GM19099 (cell line): Measurements from ENCODE around the gene PKNOX1.

Experiments used
- POLR2A ChIP-seq: IDR thresholded peaks from 3 replicates; pipeline ENCODE4 v1.6.1; 2011; ENCODE audit warnings: low read depth; ENCODE audit not compliant: insufficient read length; ENCODE audit errors: extremely low read depth

The PKNOX1 gene, protein sequence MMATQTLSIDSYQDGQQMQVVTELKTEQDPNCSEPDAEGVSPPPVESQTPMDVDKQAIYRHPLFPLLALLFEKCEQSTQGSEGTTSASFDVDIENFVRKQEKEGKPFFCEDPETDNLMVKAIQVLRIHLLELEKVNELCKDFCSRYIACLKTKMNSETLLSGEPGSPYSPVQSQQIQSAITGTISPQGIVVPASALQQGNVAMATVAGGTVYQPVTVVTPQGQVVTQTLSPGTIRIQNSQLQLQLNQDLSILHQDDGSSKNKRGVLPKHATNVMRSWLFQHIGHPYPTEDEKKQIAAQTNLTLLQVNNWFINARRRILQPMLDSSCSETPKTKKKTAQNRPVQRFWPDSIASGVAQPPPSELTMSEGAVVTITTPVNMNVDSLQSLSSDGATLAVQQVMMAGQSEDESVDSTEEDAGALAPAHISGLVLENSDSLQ

GRCh38 chr21:42973991-42974831, at the start of gene PKNOX1:
TSS of gene PKNOX1 (plus strand) at chr21:42974562. CDS start at chr21:43004382, 29,820 bp downstream.
- no peak for TF ChIP-seq POLR2A

GRCh38 chr21:42925114-42925926, 49.0 kb upstream of the PKNOX1 start, which contains the start of gene ERVH48-1:
TSS of gene ERVH48-1 (minus strand) at chr21:42925630. CDS start at chr21:42919006, 6,624 bp downstream.
- TF ChIP-seq POLR2A, result no peak

DNA sequence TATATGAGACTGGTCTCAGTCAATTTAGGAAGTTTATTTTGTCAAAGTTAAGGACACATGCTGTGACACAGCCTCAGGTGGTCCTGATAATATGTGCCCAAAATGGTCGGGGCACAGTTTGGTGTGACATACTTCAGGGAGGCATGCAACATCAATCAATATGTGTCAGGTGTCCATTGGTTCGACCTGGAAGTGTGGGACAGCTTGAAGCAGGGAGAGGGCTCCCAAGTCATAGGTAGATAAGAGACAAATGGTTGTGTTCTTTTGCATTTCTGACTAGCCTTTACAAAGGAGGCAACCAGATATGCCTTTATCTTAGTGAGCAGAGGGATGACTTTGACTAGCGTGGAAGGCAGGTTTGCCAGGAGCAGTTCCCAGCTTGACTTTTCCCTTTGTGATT, 44.4 kb upstream of the PKNOX1 start:
- TF ChIP-seq POLR2A, result no peak

- no peak for TF ChIP-seq POLR2A
Observed at GRCh38 chr21:42931560-42932235, 42.7 kb upstream of the PKNOX1 start.

- no peak for TF ChIP-seq POLR2A
Observed at GRCh38 chr21:42937960-42938605, 36.3 kb upstream of the PKNOX1 start.

- TF ChIP-seq POLR2A, result no peak
Observed at GRCh38 chr21:42939582-42940413, 34.6 kb upstream of the PKNOX1 start.

DNA sequence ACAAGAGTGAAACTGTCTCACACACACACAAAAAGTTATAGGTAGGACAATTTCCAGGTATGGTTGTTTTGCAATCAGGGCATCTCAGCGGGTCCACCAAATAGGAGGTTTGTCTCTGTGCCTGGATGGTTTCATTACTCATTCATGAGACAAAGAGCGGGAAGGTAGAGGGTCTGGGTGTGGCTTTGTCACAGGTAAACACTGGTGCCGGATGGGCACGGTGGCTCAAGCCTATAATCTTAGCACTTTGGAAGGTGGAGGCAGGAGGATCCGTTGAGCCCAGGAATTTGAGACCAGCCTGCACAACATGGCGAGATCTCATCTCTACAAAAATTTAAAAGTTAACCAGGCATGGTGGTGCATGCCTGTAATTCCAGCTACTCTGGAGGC, 32.7 kb upstream of the PKNOX1 start:
- TF ChIP-seq POLR2A, result no peak

DNA sequence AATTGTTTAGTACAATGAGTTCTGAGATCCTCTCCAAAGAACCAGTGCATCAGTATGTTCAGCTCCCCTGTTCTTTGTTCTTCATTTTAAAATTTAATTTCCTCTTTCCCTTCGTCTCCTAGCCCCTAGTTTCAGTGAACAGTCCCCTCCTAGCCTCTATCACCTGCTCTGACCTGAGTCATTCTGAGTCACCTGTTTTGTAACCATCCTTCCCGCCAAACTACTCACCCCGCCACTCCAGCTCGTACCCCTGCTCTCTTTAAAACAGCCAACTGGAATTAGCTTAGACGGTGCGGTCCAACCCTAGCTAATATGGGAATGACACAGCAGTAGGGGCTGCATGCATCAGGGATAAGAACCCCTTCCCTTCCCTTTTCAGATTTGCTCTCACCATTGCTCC, 32.1 kb upstream of the PKNOX1 start:
- TF ChIP-seq POLR2A, result no peak

GRCh38 chr21:42956824-42957630, 17.3 kb upstream of the PKNOX1 start:
- TF ChIP-seq POLR2A, result no peak

DNA sequence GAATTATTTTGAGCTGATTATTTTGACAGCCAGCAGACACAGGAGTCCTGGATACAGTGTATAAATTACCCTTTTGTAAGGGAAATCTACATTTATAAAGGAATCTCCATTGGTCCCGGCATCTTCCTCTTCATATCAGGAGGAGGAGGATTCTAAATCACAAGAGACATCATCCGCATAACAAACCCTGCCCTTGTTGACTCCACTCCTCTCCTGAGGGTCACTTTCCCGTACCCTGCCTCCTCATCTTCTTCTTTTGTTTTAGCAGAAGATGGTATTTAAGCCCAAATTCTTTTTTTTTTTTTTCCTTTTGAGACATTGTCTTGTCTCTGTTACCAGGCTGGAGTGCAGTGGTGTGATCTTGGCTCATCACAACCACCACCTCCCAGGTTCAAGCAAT, 14.6 kb upstream of the PKNOX1 start:
- no peak for TF ChIP-seq POLR2A

GRCh38 chr21:42962380-42963007, 11.9 kb upstream of the PKNOX1 start:
- no peak for TF ChIP-seq POLR2A

- TF ChIP-seq POLR2A, result no peak
Observed at GRCh38 chr21:42964086-42964485, 10.3 kb upstream of the PKNOX1 start.
